Stimulated activated CD4-positive, alpha-beta T cell treated with anti-CD3 and anti-CD28 coated beads, Interleukin-1b, Interleukin-23, amount 100 ng/mL, for 48 hours (primary cell): ENCODE measurements around the gene BRSK2.
"Not testable (repeated sequence)": the region's sequence is repeated elsewhere in the genome, so short reads cannot be mapped to it uniquely, and the experiment has no call there.

Experiments
- DNase-seq: peaks from one replicate; pipeline ENCODE4 v3.0.0-alpha.2; 2020

The BRSK2 gene

GRCh38 chr11:1410366-1411291 is 20.9 kb downstream of the BRSK2 start:
- DNase-seq = no peak

GRCh38 chr11:1411301-1411700 is 21.6 kb downstream of the BRSK2 start:
- no peak for DNase-seq

DNA sequence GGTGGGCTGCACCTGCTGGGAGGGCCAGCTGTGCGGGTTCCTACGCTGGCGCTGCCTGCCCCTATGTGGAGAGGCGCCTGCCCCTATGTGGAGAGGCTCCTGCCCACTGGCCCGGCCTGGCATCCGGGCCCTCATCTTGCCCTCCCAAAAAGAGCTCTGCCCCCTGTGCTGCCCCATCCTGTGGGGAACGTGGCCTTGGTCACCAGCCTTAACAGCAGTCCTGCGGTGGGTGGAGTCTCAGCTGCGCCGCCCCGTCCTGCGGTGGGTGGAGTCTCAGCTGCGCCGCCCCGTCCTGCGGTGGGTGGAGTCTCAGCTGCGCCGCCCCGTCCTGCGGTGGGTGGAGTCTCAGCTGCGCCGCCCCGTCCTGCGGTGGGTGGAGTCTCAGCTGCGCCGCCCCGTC is 22.0 kb downstream of the BRSK2 start:
- DNase-seq = not testable (repeated sequence)

DNA sequence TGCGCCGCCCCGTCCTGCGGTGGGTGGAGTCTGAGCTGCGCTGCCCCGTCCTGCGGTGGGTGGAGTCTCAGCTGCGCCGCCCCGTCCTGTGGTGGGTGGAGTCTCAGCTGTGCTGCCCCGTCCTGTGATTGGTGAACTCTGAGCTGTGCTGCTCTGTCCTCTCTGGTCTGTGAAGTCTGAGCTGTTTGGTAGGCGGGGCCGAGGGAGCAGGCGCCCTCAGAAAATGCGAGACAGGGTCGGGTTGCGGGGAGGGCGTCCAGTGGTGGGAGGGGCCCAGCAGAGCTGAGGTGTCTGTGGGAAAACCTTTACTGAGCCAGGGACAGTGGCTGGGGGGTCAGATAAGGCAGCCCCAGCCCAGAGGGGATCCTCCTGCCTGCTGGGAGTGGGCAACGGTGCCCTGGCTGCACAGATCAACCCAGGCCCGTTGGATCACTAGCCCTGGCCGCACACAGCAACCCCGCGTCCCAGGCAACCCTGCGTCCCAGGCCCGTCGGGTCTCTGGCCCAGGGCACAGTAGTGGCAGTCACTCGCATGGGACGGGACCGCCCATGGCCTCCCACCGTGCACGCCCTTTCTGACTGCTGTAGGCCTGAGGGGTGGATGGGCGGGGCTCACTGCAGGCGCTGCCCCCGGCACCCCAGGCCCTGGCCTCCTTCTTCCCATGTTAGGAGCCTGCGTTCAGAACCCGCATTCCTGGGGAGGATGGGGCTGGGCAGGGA is 22.8 kb downstream of the BRSK2 start:
- DNase-seq = no peak

GRCh38 chr11:1414650-1415049 is 24.9 kb downstream of the BRSK2 start:
- DNase-seq = no peak

DNA sequence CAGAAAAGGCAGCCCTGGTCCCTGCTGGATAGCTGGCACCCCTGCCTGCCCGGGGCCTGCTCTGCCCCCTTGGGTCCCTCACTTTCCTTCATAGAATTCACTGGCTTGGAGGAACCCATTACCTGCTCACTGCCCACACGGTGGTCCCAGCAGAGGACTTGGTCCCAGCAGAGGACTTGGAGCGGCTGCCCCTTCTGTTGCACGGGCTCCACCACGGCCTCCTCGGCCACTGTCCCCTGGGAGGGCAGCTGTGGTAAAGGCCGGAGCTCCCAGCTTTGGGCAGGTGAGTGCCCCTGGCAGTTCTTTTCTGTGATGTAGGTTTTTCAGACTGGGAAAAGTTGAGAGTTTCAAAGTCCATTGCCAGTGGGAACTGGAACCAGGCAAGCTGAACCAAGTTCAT is 25.9 kb downstream of the BRSK2 start:
- no peak for DNase-seq

GRCh38 chr11:1418192-1418795 is 28.6 kb downstream of the BRSK2 start:
- not testable (repeated sequence) for DNase-seq

DNA sequence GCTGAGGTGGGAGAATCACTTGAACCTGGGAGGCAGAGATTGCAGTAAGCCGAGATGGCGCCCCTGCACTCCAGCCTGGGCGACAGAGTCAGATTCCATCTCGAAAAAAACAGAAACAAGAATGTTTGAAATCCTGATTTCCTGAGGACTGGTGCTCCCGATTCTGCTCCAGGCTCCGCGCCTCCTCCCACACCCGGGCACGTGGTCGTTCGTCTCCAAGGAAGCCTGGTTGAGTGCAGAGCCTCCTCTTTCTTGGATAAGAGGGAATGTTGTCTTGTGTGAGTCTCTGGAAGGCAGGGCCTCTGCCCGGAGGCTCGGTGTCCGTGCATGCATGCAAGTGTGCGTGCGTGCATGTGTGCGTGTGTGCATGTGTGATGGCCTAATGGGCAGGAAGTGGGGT is 30.1 kb downstream of the BRSK2 start:
- no peak for DNase-seq

GRCh38 chr11:1421291-1421690 is 31.6 kb downstream of the BRSK2 start:
- no peak for DNase-seq

DNA sequence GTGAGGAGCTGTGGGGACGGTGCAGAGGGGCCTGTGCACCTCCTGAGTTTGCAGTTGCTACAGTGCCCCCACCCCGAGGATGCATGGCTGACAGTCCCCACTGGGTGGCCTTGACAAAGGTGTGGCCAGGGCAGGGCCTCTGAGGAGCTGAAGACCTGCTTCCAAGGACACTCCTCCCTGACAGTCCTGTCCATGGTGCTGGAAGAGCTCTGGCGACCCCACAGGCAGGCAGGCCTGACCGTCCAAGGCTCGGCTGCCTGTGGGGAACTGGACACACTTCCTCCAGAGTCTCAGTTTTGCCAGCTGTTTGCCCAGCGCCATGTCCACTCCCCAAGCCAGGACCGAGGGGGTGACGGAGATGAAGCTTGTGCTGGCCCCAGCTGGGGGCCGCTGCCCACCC is 32.7 kb downstream of the BRSK2 start:
- no peak for DNase-seq

- no peak for DNase-seq
Observed at GRCh38 chr11:1422981-1423380, 33.2 kb downstream of the BRSK2 start.

GRCh38 chr11:1423406-1423805 is 33.7 kb downstream of the BRSK2 start:
- DNase-seq = not testable (repeated sequence)

GRCh38 chr11:1425006-1425405 is 35.3 kb downstream of the BRSK2 start:
- no peak for DNase-seq

GRCh38 chr11:1425439-1425838 is 35.7 kb downstream of the BRSK2 start:
- DNase-seq = no peak

DNA sequence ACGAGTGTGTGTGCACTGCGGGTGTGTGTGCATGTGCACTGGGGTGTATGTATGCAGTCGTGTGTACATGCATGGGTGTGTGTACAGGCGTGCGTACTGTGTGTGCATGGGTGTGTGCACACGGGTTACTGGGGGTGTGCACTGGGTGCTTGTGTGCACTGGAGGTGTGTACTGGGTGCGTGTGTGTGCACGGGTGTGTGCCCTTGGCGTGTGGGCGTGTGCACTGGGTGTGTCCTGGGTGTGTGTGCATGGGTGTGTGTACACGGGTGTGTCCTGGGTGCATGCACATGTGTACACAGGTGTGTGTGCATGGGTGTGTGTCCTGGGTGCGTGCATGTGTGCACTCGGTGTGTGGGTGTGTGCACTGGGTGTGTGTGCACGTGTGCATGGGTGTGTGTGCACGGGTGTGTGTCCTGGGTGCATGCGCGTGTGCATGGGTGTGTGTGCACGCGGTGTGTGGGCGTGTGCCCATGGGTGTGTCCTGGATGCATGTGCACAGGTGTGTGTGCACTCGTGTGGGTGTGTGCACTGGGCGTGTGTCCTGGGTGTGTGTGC is 39.1 kb downstream of the BRSK2 start:
- no peak for DNase-seq

GRCh38 chr11:1433568-1433967 is 43.8 kb downstream of the BRSK2 start:
- no peak for DNase-seq

- no peak for DNase-seq
Observed at GRCh38 chr11:1433977-1434640, 44.4 kb downstream of the BRSK2 start.

- not testable (repeated sequence) for DNase-seq
Observed at GRCh38 chr11:1435479-1435819, 45.7 kb downstream of the BRSK2 start.

GRCh38 chr11:1435820-1436467 is 46.2 kb downstream of the BRSK2 start:
- DNase-seq = no peak

GRCh38 chr11:1436468-1437039 is 46.8 kb downstream of the BRSK2 start:
- DNase-seq = no peak

- DNase-seq = no peak
Observed at GRCh38 chr11:1437500-1437899, 47.8 kb downstream of the BRSK2 start.
